HG02870 (cell line): ENCODE data around the gene DHCR24.

ENCODE experiments used
- ATAC-seq: cut with Tn5 transposase; IDR thresholded peaks from one replicate; pipeline ENCODE4 v1.9.1; 2021; ENCODE audit warnings: mild to moderate bottlenecking, moderate library complexity; ENCODE audit not compliant: unreplicated experiment

DHCR24 gene

GRCh38 chr1:54818461-54819194 is 68.4 kb downstream of the DHCR24 start:
- no peak for ATAC-seq

- no peak for ATAC-seq
Measured at GRCh38 chr1:54816951-54817350, 70.0 kb downstream of the DHCR24 start.

- no peak for ATAC-seq
Measured at GRCh38 chr1:54816130-54816529, 70.9 kb downstream of the DHCR24 start.

DNA sequence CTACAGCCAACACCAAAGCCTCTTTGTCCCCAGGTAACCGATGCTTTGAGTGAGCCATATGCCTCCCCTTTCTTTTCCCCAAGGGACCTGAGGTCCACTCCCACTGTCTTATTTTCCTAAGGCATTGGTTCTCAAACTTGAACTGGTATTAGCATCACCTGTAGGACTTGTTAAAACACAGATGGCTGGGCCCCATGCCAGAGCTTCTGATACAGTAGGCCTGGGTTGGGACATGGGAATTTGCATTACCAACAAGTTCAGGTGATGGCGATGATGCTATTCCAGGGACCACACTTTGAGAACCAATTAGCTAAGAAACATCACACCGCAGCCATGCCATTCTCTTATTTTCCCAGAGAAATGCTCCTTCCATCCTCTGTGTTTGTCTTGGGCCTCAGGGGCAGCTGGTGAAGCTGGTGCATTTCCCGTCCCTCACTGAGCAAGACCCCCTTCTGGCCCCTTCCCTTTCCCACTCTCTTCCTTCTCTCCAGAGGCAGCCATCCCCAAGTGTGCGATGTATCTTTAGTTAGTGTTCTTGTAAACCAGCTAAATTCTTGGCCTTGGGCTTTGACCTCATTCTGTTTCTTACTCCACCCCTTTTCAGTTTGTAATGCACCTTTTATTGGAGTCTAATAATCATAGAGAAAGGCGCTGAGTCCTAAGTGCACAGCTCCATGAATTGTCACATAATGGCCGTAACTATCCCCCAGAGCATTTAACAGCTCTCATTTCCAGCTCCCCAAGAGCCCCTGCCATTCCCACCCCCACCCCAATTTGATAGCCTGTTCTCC is 71.7 kb downstream of the DHCR24 start:
- no peak for ATAC-seq

DNA sequence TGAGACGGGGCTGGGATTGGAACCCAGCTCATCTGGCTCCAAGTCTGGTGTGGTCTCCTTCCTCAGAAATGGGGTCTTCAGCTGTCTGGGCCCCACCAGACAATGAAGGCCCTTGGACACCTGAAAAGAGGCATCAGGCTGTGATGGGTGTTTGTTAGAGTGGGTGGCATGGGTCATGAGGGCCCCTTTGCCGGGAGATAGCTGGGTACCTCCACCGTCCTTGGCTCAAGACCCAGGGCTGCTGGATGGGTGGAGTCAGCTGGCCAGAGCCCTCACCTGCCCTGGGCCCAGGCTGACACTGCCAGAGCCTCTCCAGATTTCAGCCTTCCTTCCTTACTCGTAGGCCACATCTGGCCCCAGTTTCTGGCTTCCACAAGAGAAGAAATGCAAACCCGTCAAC is 72.4 kb downstream of the DHCR24 start:
- ATAC-seq: no peak

DNA sequence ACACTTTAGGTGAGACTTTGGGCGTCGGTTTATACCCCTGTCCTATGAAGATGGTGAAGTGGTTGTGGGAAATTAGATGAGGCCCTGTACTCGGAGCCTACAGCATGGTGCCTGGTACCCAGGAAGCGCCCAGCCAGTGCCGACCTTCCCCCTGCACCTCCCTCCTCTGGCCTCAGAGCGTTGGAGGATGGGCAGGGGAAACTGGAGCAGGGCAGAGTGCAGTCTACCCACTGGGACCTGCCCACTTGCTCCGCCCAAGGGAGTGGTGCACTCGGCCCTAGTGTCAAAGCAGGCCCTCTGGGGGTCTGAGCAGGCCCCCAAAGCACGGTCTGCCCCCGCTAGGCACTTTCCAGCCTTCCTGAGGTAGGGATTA is 72.9 kb downstream of the DHCR24 start:
- no peak for ATAC-seq

DNA sequence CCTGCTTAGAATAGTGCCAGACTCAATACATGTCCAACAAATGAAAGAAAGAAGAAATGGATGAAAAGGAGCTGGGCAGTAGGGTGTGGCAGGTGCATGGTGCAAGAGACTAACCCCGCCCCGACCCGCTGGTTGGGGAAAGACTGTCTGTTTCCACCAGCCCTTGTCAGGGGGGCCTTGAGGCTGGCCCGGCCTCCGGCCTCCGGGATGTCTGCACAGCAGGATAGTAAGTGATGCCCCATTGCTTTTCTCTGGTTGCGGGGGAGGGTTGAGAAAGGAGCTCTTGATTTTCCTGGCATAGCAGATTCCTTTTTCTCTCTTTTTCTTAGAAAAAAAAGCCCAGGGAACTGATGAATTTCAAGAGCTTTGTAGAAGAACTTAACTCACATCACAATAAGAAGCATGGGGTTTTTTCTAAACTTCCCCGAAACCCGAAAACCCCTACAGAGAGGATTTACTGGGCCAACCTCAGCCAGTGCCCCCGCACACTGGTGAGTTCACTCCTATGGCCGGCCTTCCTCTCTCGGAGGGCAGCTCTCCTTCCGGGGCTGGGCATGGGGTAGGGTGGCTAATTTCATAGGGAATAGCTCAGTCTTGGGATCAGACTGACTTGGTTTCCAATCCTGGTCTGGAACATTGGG is 73.4 kb downstream of the DHCR24 start:
- no peak for ATAC-seq

GRCh38 chr1:54812801-54813484 is 74.1 kb downstream of the DHCR24 start:
- ATAC-seq: no peak

- no peak for ATAC-seq
Measured at GRCh38 chr1:54811739-54812655, 75.0 kb downstream of the DHCR24 start.

- ATAC-seq: no peak
Measured at GRCh38 chr1:54811066-54811465, 75.9 kb downstream of the DHCR24 start.

DNA sequence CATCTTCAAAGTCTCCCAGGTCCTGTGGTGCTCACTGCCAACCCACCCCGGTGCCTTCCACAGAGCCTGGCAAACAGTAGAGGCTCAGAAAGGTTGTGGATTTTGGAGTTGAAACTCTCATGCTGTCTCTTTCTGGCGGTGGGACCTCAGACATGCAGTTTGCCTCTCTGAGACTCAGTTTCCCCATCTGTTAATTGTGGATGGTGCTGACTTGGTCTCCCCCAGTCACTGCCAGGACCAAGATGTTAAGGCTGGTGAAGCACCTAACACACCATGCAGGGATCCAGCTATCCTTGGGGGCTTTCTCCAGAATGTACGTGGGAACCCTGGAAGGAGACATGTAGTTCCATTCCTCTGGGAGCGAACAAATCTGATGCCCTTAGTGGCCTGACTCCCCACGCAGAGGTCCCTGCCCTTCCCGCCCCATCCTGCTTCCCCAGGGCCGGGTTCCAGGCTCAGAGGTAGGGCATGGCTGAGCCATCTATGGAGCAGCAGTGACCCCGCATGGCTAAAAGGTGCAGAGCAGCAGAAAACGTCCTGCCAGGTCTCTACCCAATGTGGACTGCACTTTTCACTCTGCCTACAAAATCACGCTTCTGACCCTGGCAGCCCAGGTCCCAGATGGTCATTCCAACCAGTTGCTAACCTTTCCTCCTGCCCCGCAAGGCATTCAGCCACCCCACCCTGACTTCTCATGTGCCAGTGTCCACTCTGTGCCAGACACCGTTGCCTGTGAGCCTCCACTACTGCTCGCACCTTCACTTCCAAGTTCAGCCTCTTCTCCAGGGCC is 76.6 kb downstream of the DHCR24 start:
- ATAC-seq: peak; percentile 65

DNA sequence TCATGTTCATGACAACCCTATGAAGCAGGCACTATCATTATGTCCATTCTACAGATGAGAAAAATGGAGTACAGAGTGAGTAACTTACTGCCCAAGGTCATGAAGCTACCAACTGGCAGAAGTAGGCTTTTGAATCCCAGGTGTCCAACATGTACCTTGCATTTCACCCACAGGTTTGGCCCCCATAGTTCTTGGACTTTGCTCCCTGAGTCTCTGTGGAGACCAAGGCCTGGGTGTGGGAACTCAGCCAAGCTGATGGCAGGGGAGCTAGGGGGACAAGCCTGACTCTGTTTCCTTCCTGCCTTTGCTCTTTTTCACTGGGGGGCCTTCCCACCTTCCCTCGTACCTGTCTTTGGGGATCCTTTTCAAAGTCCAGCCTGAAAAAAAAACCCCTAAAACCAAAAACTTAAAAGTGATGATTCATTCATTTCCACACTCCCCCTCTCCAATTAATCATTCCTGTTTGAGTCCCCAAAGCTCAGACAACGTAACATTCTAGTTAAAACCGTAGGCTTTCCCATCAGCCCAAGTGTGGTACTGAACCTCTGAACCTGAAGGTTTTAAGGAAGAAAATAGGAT is 77.4 kb downstream of the DHCR24 start:
- no peak for ATAC-seq

- no peak for ATAC-seq
Measured at GRCh38 chr1:54808443-54809207, 78.4 kb downstream of the DHCR24 start.

DNA sequence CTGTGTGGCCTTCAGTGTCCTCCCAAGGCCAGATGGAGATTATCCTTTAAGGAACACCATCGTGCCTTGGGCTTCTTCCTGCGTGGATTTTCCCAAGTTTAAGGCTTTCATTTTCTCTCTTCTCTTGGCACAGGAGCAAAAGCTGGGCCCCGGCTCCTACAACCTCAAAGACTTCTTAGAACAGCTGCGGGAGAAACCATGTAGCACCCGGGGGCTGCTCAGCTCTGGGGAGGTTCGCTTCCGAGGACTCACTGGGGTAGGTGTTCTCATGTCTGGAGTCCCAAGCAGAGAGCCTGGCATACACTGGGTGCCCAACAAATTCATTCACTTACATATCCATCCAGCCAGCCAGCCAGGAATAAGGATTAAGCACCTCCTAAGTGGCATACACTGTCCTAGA is 79.2 kb downstream of the DHCR24 start:
- no peak for ATAC-seq

GRCh38 chr1:54806931-54807611 is 79.9 kb downstream of the DHCR24 start:
- no peak for ATAC-seq

DNA sequence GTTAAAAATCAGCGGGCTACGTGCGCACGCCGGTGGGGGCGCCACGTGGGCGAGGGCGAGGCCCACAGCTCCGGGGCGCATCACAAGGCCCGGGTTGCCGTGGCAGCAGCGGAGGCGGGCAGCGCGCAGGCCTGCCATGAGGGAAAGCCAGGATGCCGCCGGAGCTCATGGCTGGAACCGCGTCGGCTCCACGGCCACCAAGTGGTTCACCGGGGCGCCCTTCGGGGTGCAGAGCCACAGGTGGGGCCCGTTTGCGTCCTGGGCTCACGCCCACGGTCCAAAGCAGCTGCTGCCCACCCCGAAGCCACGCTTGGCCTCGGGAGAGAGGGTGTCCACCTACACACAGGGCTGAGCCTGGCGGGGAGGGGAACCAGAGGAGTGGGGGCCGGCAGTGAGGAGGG is 81.0 kb downstream of the DHCR24 start:
- no peak for ATAC-seq

DNA sequence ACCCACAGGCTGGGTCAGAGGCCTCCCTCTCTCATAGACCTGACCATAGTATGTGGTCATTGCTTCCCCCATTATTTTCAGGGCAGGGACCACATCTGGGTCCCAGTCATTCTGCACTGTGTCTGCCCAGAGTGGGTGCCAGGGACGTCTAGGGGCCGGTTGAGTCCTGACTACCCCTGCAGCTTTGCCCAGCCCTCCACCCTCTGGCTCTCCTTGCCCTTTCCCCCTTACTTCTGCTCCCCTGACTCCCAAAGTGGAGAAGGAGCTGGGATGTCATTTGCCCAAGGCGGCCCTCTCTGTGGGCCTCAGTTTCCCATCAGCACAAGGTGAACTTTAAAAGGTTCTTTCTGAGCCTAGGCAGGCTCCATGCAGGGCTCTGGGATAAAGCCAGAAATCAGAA is 81.5 kb downstream of the DHCR24 start:
- ATAC-seq: no peak
